ENCODE measurements around the gene ABCB4.

Gene ABCB4

GRCh38 chr7:87512906-87513305 is 37.4 kb upstream of the ABCB4 start:
- Histone ChIP-seq H3K9me3 (no peaks in the 10 kb centered on the region), H3K27ac (no peak overlapping the region), H3K4me3 (ENCODE audit: low read depth in 1 of 2, low read length in 1 of 2) (no peak overlapping the region), H3K27me3 (no peaks in the 10 kb centered on the region), H3K36me3 (no peaks in the 10 kb centered on the region), H3K4me1 (ENCODE audit: control insufficient read depth in 1 of 2, insufficient read depth in 1 of 2, low read depth in 1 of 2, low read length in 1 of 2) (peaks cover 9 to 12% of the 10 kb centered on the region in 2 experiments)
- no peak for TF ChIP-seq CTCF (IDR thresholded peaks at IDR 0.05)

GRCh38 chr7:87511510-87511909 is 36.0 kb upstream of the ABCB4 start:
- Histone ChIP-seq H3K4me3 (ENCODE audit: low read depth in 1 of 2, low read length in 1 of 2) (no peak overlapping the region), H3K27me3 (no peaks in the 10 kb centered on the region), H3K9me3 (no peaks in the 10 kb centered on the region), H3K27ac (no peak overlapping the region), H3K4me1 (ENCODE audit: control insufficient read depth in 1 of 2, insufficient read depth in 1 of 2, low read depth in 1 of 2, low read length in 1 of 2) (no peaks in the 10 kb centered on the region), H3K36me3 (no peaks in the 10 kb centered on the region)
- no peak for TF ChIP-seq CTCF (IDR thresholded peaks at IDR 0.05)

- TF ChIP-seq CTCF (IDR thresholded peaks at IDR 0.05) = no peak
- H3K27me3 ChIP-seq = no peaks in the 10 kb centered on the region
- H3K36me3 ChIP-seq = no peaks in the 10 kb centered on the region
- H3K4me3 ChIP-seq (ENCODE audit: low read depth in 1 of 2, low read length in 1 of 2) = no peak overlapping the region
- no peaks in the 10 kb centered on the region for H3K4me1 ChIP-seq (ENCODE audit: control insufficient read depth in 1 of 2, insufficient read depth in 1 of 2, low read depth in 1 of 2, low read length in 1 of 2)
- H3K27ac ChIP-seq = no peak overlapping the region
- no peaks in the 10 kb centered on the region for H3K9me3 ChIP-seq
These were observed 35.0 kb upstream of the ABCB4 start for GRCh38 chr7:87510411-87510875.

GRCh38 chr7:87507446-87507845 is 32.0 kb upstream of the ABCB4 start:
- no peak overlapping the region for H3K4me3 ChIP-seq (ENCODE audit: low read depth in 1 of 2, low read length in 1 of 2)
- no peaks in the 10 kb centered on the region for H3K4me1 ChIP-seq (ENCODE audit: control insufficient read depth in 1 of 2, insufficient read depth in 1 of 2, low read depth in 1 of 2, low read length in 1 of 2)
- H3K36me3 ChIP-seq = no peaks in the 10 kb centered on the region
- no peak for TF ChIP-seq CTCF (IDR thresholded peaks at IDR 0.05)
- H3K27me3 ChIP-seq = no peaks in the 10 kb centered on the region
- no peaks in the 10 kb centered on the region for H3K9me3 ChIP-seq
- H3K27ac ChIP-seq = no peak overlapping the region

GRCh38 chr7:87506246-87507180 is 31.0 kb upstream of the ABCB4 start:
- H3K9me3 ChIP-seq = no peaks in the 10 kb centered on the region
- TF ChIP-seq CTCF (IDR thresholded peaks at IDR 0.05) = no peak
- no peak overlapping the region for H3K4me3 ChIP-seq (ENCODE audit: low read depth in 1 of 2, low read length in 1 of 2)
- no peaks in the 10 kb centered on the region for H3K36me3 ChIP-seq
- H3K4me1 ChIP-seq (ENCODE audit: control insufficient read depth in 1 of 2, insufficient read depth in 1 of 2, low read depth in 1 of 2, low read length in 1 of 2) = no peaks in the 10 kb centered on the region
- H3K27ac ChIP-seq = no peak overlapping the region
- no peaks in the 10 kb centered on the region for H3K27me3 ChIP-seq

Data from neutrophil (primary cell).